NCI-H82 treated with DMSO at 0.1 percent for 48 hours (cell line): ENCODE data around the gene AKR1A1.
"Not testable (repeated sequence)": the region's sequence is repeated elsewhere in the genome, so short reads cannot be mapped to it uniquely, and the experiment has no call there.

ENCODE experiments used
- DNase-seq: peaks from one replicate; lab custom pipeline; 2025; ENCODE audit not compliant: unreplicated experiment; lab: John Stamatoyannopoulos, UW

AKR1A1 gene

GRCh38 chr1:45523516-45523915, 27.1 kb upstream of the AKR1A1 start:
- DNase-seq: not testable (repeated sequence)

- DNase-seq: not testable (repeated sequence)
These were observed 26.7 kb upstream of the AKR1A1 start for GRCh38 chr1:45523975-45524374.

- no peak for DNase-seq
These were observed 24.4 kb upstream of the AKR1A1 start for GRCh38 chr1:45526135-45526644.

- peak; percentile 53 for DNase-seq
These were observed 19.9 kb upstream of the AKR1A1 start for GRCh38 chr1:45530632-45531135.

- no peak for DNase-seq
These were observed 18.8 kb upstream of the AKR1A1 start for GRCh38 chr1:45531873-45532272.

GRCh38 chr1:45535988-45536766, 14.4 kb upstream of the AKR1A1 start:
- no peak for DNase-seq

- DNase-seq: no peak
These were observed 13.7 kb upstream of the AKR1A1 start for GRCh38 chr1:45536886-45537285.

GRCh38 chr1:45541193-45541592, 9.4 kb upstream of the AKR1A1 start:
- no peak for DNase-seq

- no peak for DNase-seq
These were observed 8.0 kb upstream of the AKR1A1 start for GRCh38 chr1:45542591-45542990.

- no peak for DNase-seq
These were observed 6.8 kb upstream of the AKR1A1 start for GRCh38 chr1:45543581-45544417.

GRCh38 chr1:45544530-45544929, 6.1 kb upstream of the AKR1A1 start:
- DNase-seq: no peak

GRCh38 chr1:45545019-45545493, 5.6 kb upstream of the AKR1A1 start:
- no peak for DNase-seq

GRCh38 chr1:45545553-45546310, 4.9 kb upstream of the AKR1A1 start:
- no peak for DNase-seq

- no peak for DNase-seq
These were observed 1.1 kb downstream of the AKR1A1 start for GRCh38 chr1:45551684-45552083.

- no peak for DNase-seq
These were observed 1.7 kb downstream of the AKR1A1 start for GRCh38 chr1:45552331-45552730.

- no peak for DNase-seq
These were observed 3.6 kb downstream of the AKR1A1 start for GRCh38 chr1:45554198-45554597.

GRCh38 chr1:45557422-45557944, 6.9 kb downstream of the AKR1A1 start:
- no peak for DNase-seq

GRCh38 chr1:45563843-45564242, 13.2 kb downstream of the AKR1A1 start:
- no peak for DNase-seq

GRCh38 chr1:45566722-45567121, 16.1 kb downstream of the AKR1A1 start:
- DNase-seq: no peak

GRCh38 chr1:45567911-45568310, 17.3 kb downstream of the AKR1A1 start:
- DNase-seq: no peak

GRCh38 chr1:45568421-45568820, 17.8 kb downstream of the AKR1A1 start:
- DNase-seq: no peak
